ENCODE measurements around the gene MTFP1. TPM values are rescaled to one million over a fixed set of nuclear protein-coding genes. Genes with fewer than 3 reads are reported as not detected.

Gene MTFP1
- total and polyA plus RNA-seq, 2 of the 4 experiments (the other 2 are of a cell fraction) = 7.3 to 7.7 TPM

- H3K9me3 ChIP-seq (ENCODE audit: control insufficient read depth, insufficient read depth, low read length) = no peaks in the 10 kb centered on the region
- no peak overlapping the region for H3K56ac ChIP-seq (ENCODE audit: extremely low read depth, insufficient read depth, low read length)
- no peak overlapping the region for H3K4me3 ChIP-seq (ENCODE audit: insufficient read depth, low read depth, low read length)
- H3K4me2 ChIP-seq (ENCODE audit: low read depth, low read length) = no peak overlapping the region
- H3K27ac ChIP-seq (ENCODE audit: insufficient read depth, low read length) = no peak overlapping the region; the same call in 1 of the 2 replicates
- no peak overlapping the region for H3K14ac ChIP-seq (replicated peaks; ENCODE audit: low read depth, low read length)
- H4K20me1 ChIP-seq (ENCODE audit: insufficient read depth, low read length) = peaks cover 5% of the 10 kb centered on the region; the same call in 1 of the 2 replicates
- no peak overlapping the region for H4K91ac ChIP-seq (ENCODE audit: insufficient read depth, low read depth, low read length)
- H4K5ac ChIP-seq (ENCODE audit: low read depth, low read length) = no peak overlapping the region
- no TSS peak for BruUV-seq (replicated peaks)
- peaks cover 23 to 42% of the 10 kb centered on the region in 2 experiments for H3K79me1 ChIP-seq (ENCODE audit: low read depth in 1 of 2, low read length in 2 of 2)
- peak overlapping the region in 1 of 2 experiments; percentile 6; a peak in 1 of 4 replicates for H4K8ac ChIP-seq (ENCODE audit: low read depth in 2 of 2, low read length in 2 of 2)
- 0 out of 2 replicates have a peak, but pooled peaks cover 5% of the 10 kb centered on the region for H3K9me1 ChIP-seq (ENCODE audit: insufficient read depth, low read length)
- TF ChIP-seq SMC3 (IDR thresholded peaks at IDR 0.05; ENCODE audit: low read depth, low read length) (no peak), CHD1 (IDR thresholded peaks at IDR 0.05; ENCODE audit: low read depth, low read length) (no peak), CEBPB (IDR thresholded peaks at IDR 0.05; ENCODE audit: low read depth, low read length) (no peak), MAFK (IDR thresholded peaks at IDR 0.05; ENCODE audit: low read depth, low read length) (no peak), USF2 (IDR thresholded peaks at IDR 0.05; ENCODE audit: low read depth, low read length) (no peak), RFX5 (IDR thresholded peaks at IDR 0.05; ENCODE audit: low read depth, low read length) (no peak), RCOR1 (IDR thresholded peaks at IDR 0.05; ENCODE audit: insufficient replicate concordance, low read length) (no peak), ELK1 (IDR thresholded peaks at IDR 0.05; ENCODE audit: borderline replicate concordance, low read depth, low read length) (no peak), RAD21 (IDR thresholded peaks at IDR 0.05; ENCODE audit: low read length) (no peak)
- 0 out of 2 replicates have a peak overlapping the region, but pooled peaks have one; percentile 10 for H3K23ac ChIP-seq (ENCODE audit: low read depth, low read length)
- ChIA-PET CTCF (interaction anchor here (0.6 kb wide), 1 partner anchor 37 kb away, joined by 3 read pairs; no protein-coding TSS in a partner anchor), POLR2A (ENCODE audit: unreplicated experiment) (no interaction called here)
- no peak overlapping the region for H2BK15ac ChIP-seq (ENCODE audit: low read depth, low read length)
- in situ Hi-C loops (cut with MboI; ENCODE audit: low sequenced_read_pairs) = no loop called here
- peaks cover 2% of the 10 kb centered on the region for H3K4me1 ChIP-seq (ENCODE audit: control insufficient read depth, insufficient read depth, low read length)
- no peak overlapping the region for H2AK9ac ChIP-seq (replicated peaks; ENCODE audit: low read depth, low read length, poor library complexity)
- intact Hi-C loops (cut with micrococcal nuclease) = no loop called here
- H2BK20ac ChIP-seq (ENCODE audit: low read depth, low read length) = no peak overlapping the region
- ATAC-seq (ENCODE audit: low read depth) (peak; percentile 88), DNase-seq (peak; percentile 65)
- WGBS, 2 experiments (ENCODE audit: extremely low coverage in 2 of 2, insufficient read length in 1 of 2) = 0% methylated on average over 2 of the region's 13 CpGs; no CpG with 5 or more reads in 1 of the 2 experiments
- H3K36me3 ChIP-seq (ENCODE audit: control insufficient read depth, insufficient read depth, low read length) = peaks cover 39% of the 10 kb centered on the region
- H2BK5ac ChIP-seq (ENCODE audit: low read depth, low read length, poor library complexity, severe bottlenecking) = peak overlapping the region; percentile 65
- no peak overlapping the region; the same call in 1 of the 2 replicates for H2BK120ac ChIP-seq (ENCODE audit: low read depth, low read length)
- no peak overlapping the region for H2AFZ ChIP-seq (replicated peaks; ENCODE audit: low read length, poor library complexity)
- H3K27me3 ChIP-seq (ENCODE audit: control insufficient read depth, insufficient read depth, low read length) = no peaks in the 10 kb centered on the region
- H3K9ac ChIP-seq (ENCODE audit: low read depth, low read length) = no peak overlapping the region
- dilution Hi-C loops (cut with HindIII; ENCODE audit: low sequenced_read_pairs, unreplicated experiment) = no loop called here
- H3K18ac ChIP-seq (ENCODE audit: low read depth, low read length) = no peak overlapping the region
- H3K4ac ChIP-seq (ENCODE audit: low read depth, low read length) = no peak overlapping the region; the same call in 1 of the 2 replicates
- no peak overlapping the region for H2AK5ac ChIP-seq (ENCODE audit: low read depth, low read length)
These were observed 17.0 kb upstream of the MTFP1 start for GRCh38 chr22:30408388-30409102.
